Trophoblast cell (in vitro differentiated cells and primary cell): Measurements from ENCODE around the gene PGAP1.

ENCODE experiments used
- DNase-seq, 2 donors: peaks; one replicate each; pipeline ENCODE4 v3.0.0-alpha.2; 2016
- H2AFZ ChIP-seq: 2 replicates; pipeline ENCODE4 v1.6.1; 2013; ENCODE audit warnings: low read length, moderate library complexity, mild to moderate bottlenecking; ENCODE audit not compliant: insufficient read depth, poor library complexity
- H2AK5ac ChIP-seq: 2 replicates; pipeline ENCODE4 v1.6.1; 2013; ENCODE audit warnings: mild to moderate bottlenecking, low read length
- H2BK120ac ChIP-seq: 2 replicates; pipeline ENCODE4 v1.6.1; 2013; ENCODE audit warnings: low read length, mild to moderate bottlenecking, moderate library complexity; ENCODE audit not compliant: insufficient read depth, poor library complexity
- H2BK12ac ChIP-seq: 2 replicates; pipeline ENCODE4 v1.6.1; 2013; ENCODE audit warnings: mild to moderate bottlenecking, low read length, moderate library complexity
- H2BK5ac ChIP-seq: 2 replicates; pipeline ENCODE4 v1.6.1; 2013; ENCODE audit warnings: low read length, low read depth, moderate library complexity, mild to moderate bottlenecking; ENCODE audit not compliant: poor library complexity
- H3K14ac ChIP-seq: 2 replicates; pipeline ENCODE4 v1.6.1; 2013; ENCODE audit warnings: mild to moderate bottlenecking, low read length
- H3K18ac ChIP-seq: 2 replicates; pipeline ENCODE4 v1.6.1; 2013; ENCODE audit warnings: mild to moderate bottlenecking, low read length
- H3K23ac ChIP-seq: 2 replicates; pipeline ENCODE4 v1.6.1; 2013; ENCODE audit warnings: low read length
- H3K27ac ChIP-seq: 2 replicates; pipeline ENCODE4 v1.5.1; 2013; ENCODE audit warnings: low read depth, mild to moderate bottlenecking, inconsistent platforms, low read length, moderate library complexity
- H3K27me3 ChIP-seq: 2 replicates; pipeline ENCODE4 v1.6.1; 2013; ENCODE audit warnings: inconsistent platforms, mild to moderate bottlenecking, low read length, moderate library complexity; ENCODE audit not compliant: insufficient read depth
- H3K36me3 ChIP-seq, 2 experiments: 1 replicate in 1 of 2; 2 replicates in 1 of 2; pipeline ENCODE4 v1.6.1; 2013; ENCODE audit warnings: low read length in 2 of 2, mild to moderate bottlenecking in 2 of 2, moderate library complexity in 1 of 2; ENCODE audit not compliant: insufficient read depth in 2 of 2, control insufficient read depth in 1 of 2
- H3K4ac ChIP-seq: 2 replicates; pipeline ENCODE4 v1.6.1; 2013; ENCODE audit warnings: low read depth, mild to moderate bottlenecking, low read length, moderate library complexity
- H3K4me1 ChIP-seq, 2 experiments: 1 replicate in 1 of 2; 2 replicates in 1 of 2; pipeline ENCODE4 v1.6.1; 2013; ENCODE audit warnings: low read length in 2 of 2, mild to moderate bottlenecking in 2 of 2, moderate library complexity in 1 of 2; ENCODE audit not compliant: insufficient read depth in 2 of 2, control insufficient read depth in 1 of 2
- H3K4me2 ChIP-seq: 2 replicates; pipeline ENCODE4 v1.6.1; 2013; ENCODE audit warnings: inconsistent platforms, mild to moderate bottlenecking, low read length, moderate library complexity
- H3K4me3 ChIP-seq: 2 replicates; pipeline ENCODE4 v1.5.1; 2013; ENCODE audit warnings: mild to moderate bottlenecking, low read depth, low read length, inconsistent platforms
- H3K79me1 ChIP-seq: one replicate; pipeline ENCODE4 v1.6.1; 2013; ENCODE audit warnings: low read length
- H3K79me2 ChIP-seq: 2 replicates; pipeline ENCODE4 v1.6.1; 2013; ENCODE audit warnings: low read length, mild to moderate bottlenecking; ENCODE audit not compliant: control insufficient read depth, insufficient read depth, poor library complexity
- H3K9ac ChIP-seq: 2 replicates; pipeline ENCODE4 v1.6.1; 2013; ENCODE audit warnings: mild to moderate bottlenecking, low read length
- H3K9me3 ChIP-seq: 2 replicates; pipeline ENCODE4 v1.6.1; 2013; ENCODE audit warnings: low read depth, mild to moderate bottlenecking, control low read depth, inconsistent platforms, low read length; ENCODE audit not compliant: insufficient read depth
- H4K12ac ChIP-seq: 2 replicates; pipeline ENCODE4 v1.6.1; 2013; ENCODE audit warnings: low read depth, mild to moderate bottlenecking, low read length, moderate library complexity
- H4K8ac ChIP-seq: 2 replicates; pipeline ENCODE4 v1.6.1; 2013; ENCODE audit warnings: low read depth, mild to moderate bottlenecking, low read length, moderate library complexity
- H4K91ac ChIP-seq: one replicate; pipeline ENCODE4 v1.6.1; 2013; ENCODE audit warnings: low read depth, mild to moderate bottlenecking, low read length, moderate library complexity
- WGBS: extraction: QIAGEN DNeasy Blood & Tissue Kit; methylation state at CpG from one replicate; pipeline ENCODE4 v1.1.7; 2013; ENCODE audit warnings: missing lambda C conversion rate; ENCODE audit not compliant: insufficient read length, insufficient coverage; ENCODE audit errors: extremely low coverage; 5-methylcytosine and 5-hydroxymethylcytosine counted together

PGAP1 gene

GRCh38 chr2:196934672-196935071 is 8.2 kb upstream of the PGAP1 start:
- H3K27me3 ChIP-seq: no peaks in the 10 kb centered on the region
- no peak overlapping the region for H2AK5ac ChIP-seq
- no peak for DNase-seq
- H3K4me3 ChIP-seq: no peak overlapping the region
- no peak overlapping the region for H3K4ac ChIP-seq
- no peak overlapping the region for H2BK5ac ChIP-seq
- H4K91ac ChIP-seq: no peak overlapping the region
- H4K12ac ChIP-seq: no peak overlapping the region
- H2BK12ac ChIP-seq: no peak overlapping the region
- no peak overlapping the region for H3K18ac ChIP-seq
- peaks cover 0 to 1% of the 10 kb centered on the region in 2 experiments for H3K4me1 ChIP-seq
- no peak overlapping the region for H2AFZ ChIP-seq
- no peaks in the 10 kb centered on the region for H3K79me1 ChIP-seq
- H3K9me3 ChIP-seq: no peaks in the 10 kb centered on the region
- no peak overlapping the region for H2BK120ac ChIP-seq
- H3K14ac ChIP-seq: no peak overlapping the region
- no peaks in the 10 kb centered on the region for H3K36me3 ChIP-seq
- no peaks in the 10 kb centered on the region for H3K79me2 ChIP-seq
- no peak overlapping the region for H3K27ac ChIP-seq
- no peak overlapping the region for H3K23ac ChIP-seq
- no peak overlapping the region for H3K9ac ChIP-seq
- WGBS: no CpG with 5 or more reads among the region's 1 CpG
- no peak overlapping the region for H3K4me2 ChIP-seq
- no peak overlapping the region for H4K8ac ChIP-seq

GRCh38 chr2:196931555-196931954 is 5.0 kb upstream of the PGAP1 start:
- H3K18ac ChIP-seq: no peak overlapping the region
- no CpG with 5 or more reads among the region's 2 CpGs for WGBS
- H3K4me2 ChIP-seq: no peak overlapping the region
- no peak overlapping the region for H4K12ac ChIP-seq
- DNase-seq: no peak
- no peak overlapping the region for H3K23ac ChIP-seq
- no peak overlapping the region for H4K8ac ChIP-seq
- no peaks in the 10 kb centered on the region for H3K27me3 ChIP-seq
- no peak overlapping the region for H2AK5ac ChIP-seq
- no peaks in the 10 kb centered on the region for H3K4me1 ChIP-seq
- no peaks in the 10 kb centered on the region for H3K36me3 ChIP-seq
- H3K79me1 ChIP-seq: peaks cover 4% of the 10 kb centered on the region
- H3K9me3 ChIP-seq: no peaks in the 10 kb centered on the region
- H3K27ac ChIP-seq: no peak overlapping the region
- H4K91ac ChIP-seq: no peak overlapping the region
- no peak overlapping the region for H3K9ac ChIP-seq
- H2BK120ac ChIP-seq: no peak overlapping the region
- no peak overlapping the region for H3K4me3 ChIP-seq
- H2BK5ac ChIP-seq: no peak overlapping the region
- no peak overlapping the region for H3K4ac ChIP-seq
- no peak overlapping the region for H2BK12ac ChIP-seq
- H3K14ac ChIP-seq: no peak overlapping the region
- H3K79me2 ChIP-seq: no peaks in the 10 kb centered on the region
- no peak overlapping the region for H2AFZ ChIP-seq

GRCh38 chr2:196927376-196928225 is 1.1 kb upstream of the PGAP1 start:
- Histone ChIP-seq H3K4ac (no peak overlapping the region), H3K27ac (peak overlapping the region; percentile 81), H3K4me1 (no peaks in the 10 kb centered on the region), H4K91ac (no peak overlapping the region), H2BK12ac (no peak overlapping the region), H2AK5ac (no peak overlapping the region), H3K9me3 (no peaks in the 10 kb centered on the region), H4K8ac (peak overlapping the region; percentile 88), H3K23ac (no peak overlapping the region), H3K79me1 (peaks cover 12% of the 10 kb centered on the region), H2BK5ac (peak overlapping the region; percentile 58), H2BK120ac (peak overlapping the region; percentile 7), H3K27me3 (no peaks in the 10 kb centered on the region), H3K9ac (no peak overlapping the region), H3K18ac (no peak overlapping the region), H3K14ac (no peak overlapping the region), H4K12ac (no peak overlapping the region), H3K4me2 (peak overlapping the region; percentile 62), H2AFZ (peak overlapping the region; percentile 76), H3K36me3 (no peaks in the 10 kb centered on the region), H3K4me3 (no peak overlapping the region), H3K79me2 (peaks cover 7% of the 10 kb centered on the region)
- WGBS: no CpG with 5 or more reads among the region's 22 CpGs
- DNase-seq: peak; percentile 51 to 88

GRCh38 chr2:196925768-196926561 is 542 bp downstream of the PGAP1 start:
- H4K12ac ChIP-seq: peak overlapping the region; percentile 28
- H3K9ac ChIP-seq: peak overlapping the region; percentile 65
- H3K9me3 ChIP-seq: no peaks in the 10 kb centered on the region
- peak overlapping the region; percentile 45 for H3K18ac ChIP-seq
- H3K36me3 ChIP-seq: no peaks in the 10 kb centered on the region
- H2BK120ac ChIP-seq: peak overlapping the region; percentile 47
- DNase-seq: peak in 1 of 2 donors; percentile 37
- peak overlapping the region; percentile 46 for H4K91ac ChIP-seq
- no peaks in the 10 kb centered on the region for H3K27me3 ChIP-seq
- H2BK5ac ChIP-seq: peak overlapping the region; percentile 54
- no peak overlapping the region for H3K23ac ChIP-seq
- no peak overlapping the region for H2AK5ac ChIP-seq
- peak overlapping the region; percentile 88 for H4K8ac ChIP-seq
- peak overlapping the region; percentile 50 for H3K14ac ChIP-seq
- H3K4me2 ChIP-seq: peak overlapping the region; percentile 81
- peak overlapping the region; percentile 81 for H3K27ac ChIP-seq
- no peaks in the 10 kb centered on the region for H3K4me1 ChIP-seq
- WGBS: no CpG with 5 or more reads among the region's 37 CpGs
- peak overlapping the region; percentile 15 for H2BK12ac ChIP-seq
- peak overlapping the region; percentile 43 for H3K4ac ChIP-seq
- peak overlapping the region; percentile 78 for H3K4me3 ChIP-seq
- peaks cover 12% of the 10 kb centered on the region for H3K79me1 ChIP-seq
- H2AFZ ChIP-seq: peak overlapping the region; percentile 19
- peaks cover 7% of the 10 kb centered on the region for H3K79me2 ChIP-seq
